SK-N-SH treated with all-trans-retinoic acid at 6 μM for 48 hours (cell line): ENCODE results near the gene TRAK1.

ENCODE experiments used
- POU6F1 ChIP-seq: fragments of 250-450 bp; sonication (Bioruptor Pico); IDR thresholded peaks from 2 replicates; pipeline ENCODE4 v1.8.0; 2021; ENCODE audit warnings: low read depth, mild to moderate bottlenecking, moderate library complexity, borderline replicate concordance
- ZC3H10 ChIP-seq: fragments of 250-450 bp; sonication (Bioruptor Pico); IDR thresholded peaks from 2 replicates; pipeline ENCODE4 v1.5.1; 2021; ENCODE audit warnings: mild to moderate bottlenecking, moderate library complexity
- ZFP3 ChIP-seq: fragments of 250-450 bp; sonication (Bioruptor Pico); IDR thresholded peaks from 2 replicates; pipeline ENCODE4 v1.5.0; 2020; ENCODE audit warnings: mild to moderate bottlenecking, moderate library complexity

- TF ChIP-seq ZFP3 (CRISPR knock-in tag) (no peak), ZC3H10 (CRISPR knock-in tag) (no peak), POU6F1 (CRISPR knock-in tag) (no peak)
Observed at GRCh38 chr3:42228796-42229195, 137.6 kb downstream of the TRAK1 start.
